ENCODE data around the gene CD38.
"Not testable (repeated sequence)": the region's sequence is repeated elsewhere in the genome, so short reads cannot be mapped to it uniquely, and the experiment has no call there.

The CD38 gene

DNA sequence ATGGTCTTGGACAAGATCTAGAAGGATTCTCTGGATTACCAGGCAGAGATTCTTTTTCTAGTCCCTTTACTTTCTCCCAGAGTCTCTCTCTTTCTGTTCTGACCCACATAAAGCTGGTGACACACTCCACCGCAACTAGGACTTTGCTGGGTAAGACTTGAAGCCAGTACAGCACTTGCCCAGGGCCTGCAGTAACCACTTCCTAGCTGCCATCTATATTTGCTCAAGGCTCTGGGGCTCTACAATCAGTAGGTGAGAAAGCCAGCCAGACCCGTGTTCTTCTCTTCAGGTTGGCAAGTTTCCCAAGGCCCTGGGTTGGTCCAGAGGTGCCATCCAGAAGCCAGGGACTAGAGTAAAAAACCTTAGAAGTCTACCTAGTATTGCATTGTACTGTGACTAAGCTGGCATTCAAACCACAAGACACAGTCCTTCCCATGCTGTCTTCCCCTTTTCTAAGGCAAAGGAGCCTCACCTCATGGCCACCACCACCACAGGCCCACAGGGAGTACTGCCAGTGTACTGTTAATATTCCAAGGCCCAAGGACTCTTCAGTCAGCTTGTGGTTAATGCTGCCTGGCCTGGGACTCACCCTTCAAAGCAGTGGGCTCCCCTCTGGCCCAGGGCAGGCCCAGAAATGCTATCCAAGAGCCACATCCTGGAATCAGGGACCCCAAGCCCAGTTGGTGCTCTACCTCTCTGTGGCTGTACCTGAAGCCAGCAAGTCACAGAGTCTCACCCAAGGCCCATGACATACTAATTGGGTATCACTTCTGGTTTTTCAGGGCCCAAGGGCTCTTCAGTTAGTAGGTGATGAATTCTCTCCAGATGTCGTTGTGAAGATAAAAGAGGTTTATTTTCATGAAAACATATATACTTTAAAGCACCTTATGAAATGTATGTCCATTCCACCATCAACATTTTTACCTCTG is 54.7 kb downstream of the CD38 start:
- no peaks in the 10 kb centered on the region for H3K9me3 ChIP-seq (ENCODE audit: control insufficient read depth, low read length)
- H3K79me2 ChIP-seq, result no peaks in the 10 kb centered on the region
- H3K36me3 ChIP-seq (ENCODE audit: control insufficient read depth, insufficient read depth, low read length), result no peaks in the 10 kb centered on the region
- H3K27ac ChIP-seq, result no peak overlapping the region
- no peaks in the 10 kb centered on the region for H3K27me3 ChIP-seq (ENCODE audit: control insufficient read depth, insufficient read depth, low read length)
- no peak overlapping the region for H3K4me2 ChIP-seq (ENCODE audit: low read length)
- no peak overlapping the region for H3K4me3 ChIP-seq (ENCODE audit: low read depth, low read length)
- TF ChIP-seq, protein P1, sequence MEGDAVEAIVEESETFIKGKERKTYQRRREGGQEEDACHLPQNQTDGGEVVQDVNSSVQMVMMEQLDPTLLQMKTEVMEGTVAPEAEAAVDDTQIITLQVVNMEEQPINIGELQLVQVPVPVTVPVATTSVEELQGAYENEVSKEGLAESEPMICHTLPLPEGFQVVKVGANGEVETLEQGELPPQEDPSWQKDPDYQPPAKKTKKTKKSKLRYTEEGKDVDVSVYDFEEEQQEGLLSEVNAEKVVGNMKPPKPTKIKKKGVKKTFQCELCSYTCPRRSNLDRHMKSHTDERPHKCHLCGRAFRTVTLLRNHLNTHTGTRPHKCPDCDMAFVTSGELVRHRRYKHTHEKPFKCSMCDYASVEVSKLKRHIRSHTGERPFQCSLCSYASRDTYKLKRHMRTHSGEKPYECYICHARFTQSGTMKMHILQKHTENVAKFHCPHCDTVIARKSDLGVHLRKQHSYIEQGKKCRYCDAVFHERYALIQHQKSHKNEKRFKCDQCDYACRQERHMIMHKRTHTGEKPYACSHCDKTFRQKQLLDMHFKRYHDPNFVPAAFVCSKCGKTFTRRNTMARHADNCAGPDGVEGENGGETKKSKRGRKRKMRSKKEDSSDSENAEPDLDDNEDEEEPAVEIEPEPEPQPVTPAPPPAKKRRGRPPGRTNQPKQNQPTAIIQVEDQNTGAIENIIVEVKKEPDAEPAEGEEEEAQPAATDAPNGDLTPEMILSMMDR (IDR thresholded peaks at IDR 0.05), result no peak
- no peak overlapping the region for H3K9ac ChIP-seq
- no peak overlapping the region for H2AFZ ChIP-seq
- no peaks in the 10 kb centered on the region for H3K4me1 ChIP-seq

DNA sequence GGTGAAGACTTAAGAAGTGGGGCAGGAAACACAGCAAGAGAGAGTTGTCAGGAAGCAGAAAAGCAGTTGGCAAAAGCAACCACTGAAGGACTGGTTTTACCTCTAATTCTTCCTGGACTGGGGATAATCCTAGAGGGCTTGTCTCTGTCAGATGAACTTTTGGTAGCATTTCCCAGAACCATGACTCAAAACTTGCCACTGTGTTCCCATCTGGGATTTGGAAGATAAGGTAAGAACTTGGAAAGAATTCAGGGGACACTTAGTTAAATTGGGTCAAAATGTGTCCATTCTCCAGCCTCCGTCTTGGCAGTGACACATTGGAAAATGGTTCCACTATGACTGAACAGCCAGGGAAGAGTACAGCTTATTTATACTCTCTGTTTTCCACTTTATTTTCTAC is 55.7 kb downstream of the CD38 start:
- Histone ChIP-seq H3K36me3 (ENCODE audit: control insufficient read depth, insufficient read depth, low read length) (no peaks in the 10 kb centered on the region), H3K79me2 (no peaks in the 10 kb centered on the region), H2AFZ (no peak overlapping the region), H3K4me1 (no peaks in the 10 kb centered on the region), H3K9ac (no peak overlapping the region), H3K9me3 (ENCODE audit: control insufficient read depth, low read length) (no peaks in the 10 kb centered on the region), H3K27me3 (ENCODE audit: control insufficient read depth, insufficient read depth, low read length) (no peaks in the 10 kb centered on the region), H3K27ac (no peak overlapping the region), H3K4me3 (ENCODE audit: low read depth, low read length) (no peak overlapping the region), H3K4me2 (ENCODE audit: low read length) (no peak overlapping the region)
- TF ChIP-seq, protein P1 (IDR thresholded peaks at IDR 0.05), result no peak

DNA sequence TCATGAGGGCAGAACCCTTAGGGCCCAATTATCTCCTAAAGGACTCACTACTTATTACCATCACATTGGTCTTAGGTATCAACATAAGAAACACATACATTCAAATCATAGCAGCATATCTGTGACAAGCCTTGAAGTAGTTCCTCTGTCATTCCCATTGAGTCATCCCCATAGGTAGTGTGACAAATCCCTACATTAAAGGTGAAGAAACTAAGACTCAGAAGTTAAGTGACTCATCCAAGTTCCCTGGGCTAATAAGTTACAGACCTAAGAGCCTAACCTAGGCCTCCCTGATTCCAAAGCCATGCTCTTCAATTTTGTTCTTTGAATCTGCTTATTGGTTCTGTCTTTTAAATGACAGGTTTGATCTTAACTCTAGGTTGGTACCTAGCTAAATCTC is 58.2 kb downstream of the CD38 start:
- Histone ChIP-seq H3K4me2 (ENCODE audit: low read length) (no peak overlapping the region), H3K4me1 (no peaks in the 10 kb centered on the region), H3K79me2 (no peaks in the 10 kb centered on the region), H2AFZ (no peak overlapping the region), H3K9me3 (ENCODE audit: control insufficient read depth, low read length) (no peaks in the 10 kb centered on the region), H3K27me3 (ENCODE audit: control insufficient read depth, insufficient read depth, low read length) (no peaks in the 10 kb centered on the region), H3K9ac (no peak overlapping the region), H3K27ac (no peak overlapping the region), H3K4me3 (ENCODE audit: low read depth, low read length) (no peak overlapping the region), H3K36me3 (ENCODE audit: control insufficient read depth, insufficient read depth, low read length) (no peaks in the 10 kb centered on the region)
- TF ChIP-seq, protein P1 (IDR thresholded peaks at IDR 0.05), result no peak

DNA sequence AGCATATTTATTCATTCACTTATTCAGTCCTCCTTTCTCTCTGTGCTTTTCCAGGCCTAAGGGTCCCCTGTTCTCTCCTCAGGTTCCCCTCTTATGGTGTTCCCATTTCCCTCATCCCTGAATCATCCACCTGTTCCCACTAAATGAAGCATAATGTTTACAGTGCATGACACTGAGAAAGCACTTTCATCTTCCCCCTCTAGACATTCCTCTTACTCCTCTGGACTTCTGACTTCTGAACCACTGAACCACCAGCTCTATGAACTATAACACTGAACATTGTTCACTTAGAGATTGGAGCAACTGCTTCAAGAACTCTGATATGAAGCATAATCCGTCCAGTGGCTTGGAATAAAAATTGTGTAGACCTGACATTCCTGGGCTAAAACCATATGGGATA is 59.5 kb downstream of the CD38 start:
- Histone ChIP-seq H3K27ac (no peak overlapping the region), H3K9ac (no peak overlapping the region), H3K4me3 (ENCODE audit: low read depth, low read length) (no peak overlapping the region), H3K9me3 (ENCODE audit: control insufficient read depth, low read length) (no peaks in the 10 kb centered on the region), H3K4me2 (ENCODE audit: low read length) (no peak overlapping the region), H3K79me2 (no peaks in the 10 kb centered on the region), H2AFZ (no peak overlapping the region), H3K4me1 (no peaks in the 10 kb centered on the region), H3K36me3 (ENCODE audit: control insufficient read depth, insufficient read depth, low read length) (no peaks in the 10 kb centered on the region), H3K27me3 (ENCODE audit: control insufficient read depth, insufficient read depth, low read length) (no peaks in the 10 kb centered on the region)
- TF ChIP-seq, protein P1 (IDR thresholded peaks at IDR 0.05), result no peak

DNA sequence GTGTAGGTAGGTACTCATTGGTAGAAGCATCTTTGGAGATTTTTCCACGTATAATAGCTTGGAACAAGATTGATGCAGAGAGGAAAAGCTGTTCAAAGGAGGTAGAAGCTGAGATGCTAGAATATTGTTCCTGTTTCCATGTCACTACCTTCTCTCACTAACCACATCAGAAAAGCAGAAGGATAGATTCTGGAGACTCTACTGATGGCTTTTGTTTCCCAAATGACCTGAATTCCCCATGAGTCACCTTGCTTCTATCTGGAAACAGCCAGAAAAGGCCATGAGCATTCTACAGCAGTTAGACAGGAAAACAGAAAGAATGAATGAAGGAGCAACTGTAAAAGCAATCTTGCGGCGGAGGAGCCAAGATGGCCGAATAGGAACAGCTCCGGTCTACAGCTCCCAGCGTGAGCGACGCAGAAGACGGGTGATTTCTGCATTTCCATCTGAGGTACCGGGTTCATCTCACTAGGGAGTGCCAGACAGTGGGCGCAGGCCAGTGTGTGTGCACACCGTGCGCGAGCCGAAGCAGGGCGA is 63.1 kb downstream of the CD38 start:
- not testable (repeated sequence) for H3K4me3 ChIP-seq (ENCODE audit: low read depth, low read length); H3K27ac ChIP-seq; H3K4me1 ChIP-seq; H3K27me3 ChIP-seq (ENCODE audit: control insufficient read depth, insufficient read depth, low read length); H3K9me3 ChIP-seq (ENCODE audit: control insufficient read depth, low read length); H3K9ac ChIP-seq; H2AFZ ChIP-seq; H3K36me3 ChIP-seq (ENCODE audit: control insufficient read depth, insufficient read depth, low read length); H3K4me2 ChIP-seq (ENCODE audit: low read length); H3K79me2 ChIP-seq

Measured in parathyroid adenoma (tissue), 2 donors.